D721Med (cell line): ENCODE results near the gene MITF.
"Not testable (repeated sequence)": the region's sequence is repeated elsewhere in the genome, so short reads cannot be mapped to it uniquely, and the experiment has no call there.

Source experiments
- DNase-seq: peaks from one replicate; pipeline ENCODE4 v3.0.0; 2011; ENCODE audit warnings: low spot score; ENCODE audit not compliant: insufficient read length
- FAIRE-seq: peaks from 2 replicates; lab custom pipeline; 2011; peaks lifted over from hg19 to GRCh38; lab: Jason Lieb, UNC
- TF ChIP-seq, protein P1 (sequence below): IDR thresholded peaks from 2 replicates; pipeline ENCODE4 v1.5.1; 2012; ENCODE audit warnings: mild to moderate bottlenecking, control low read depth; ENCODE audit not compliant: insufficient read depth; ENCODE audit errors: missing control alignments

Gene MITF

GRCh38 chr3:69784954-69785514 is 45.8 kb downstream of the MITF start:
- DNase-seq, result no peak
- TF ChIP-seq, protein P1, sequence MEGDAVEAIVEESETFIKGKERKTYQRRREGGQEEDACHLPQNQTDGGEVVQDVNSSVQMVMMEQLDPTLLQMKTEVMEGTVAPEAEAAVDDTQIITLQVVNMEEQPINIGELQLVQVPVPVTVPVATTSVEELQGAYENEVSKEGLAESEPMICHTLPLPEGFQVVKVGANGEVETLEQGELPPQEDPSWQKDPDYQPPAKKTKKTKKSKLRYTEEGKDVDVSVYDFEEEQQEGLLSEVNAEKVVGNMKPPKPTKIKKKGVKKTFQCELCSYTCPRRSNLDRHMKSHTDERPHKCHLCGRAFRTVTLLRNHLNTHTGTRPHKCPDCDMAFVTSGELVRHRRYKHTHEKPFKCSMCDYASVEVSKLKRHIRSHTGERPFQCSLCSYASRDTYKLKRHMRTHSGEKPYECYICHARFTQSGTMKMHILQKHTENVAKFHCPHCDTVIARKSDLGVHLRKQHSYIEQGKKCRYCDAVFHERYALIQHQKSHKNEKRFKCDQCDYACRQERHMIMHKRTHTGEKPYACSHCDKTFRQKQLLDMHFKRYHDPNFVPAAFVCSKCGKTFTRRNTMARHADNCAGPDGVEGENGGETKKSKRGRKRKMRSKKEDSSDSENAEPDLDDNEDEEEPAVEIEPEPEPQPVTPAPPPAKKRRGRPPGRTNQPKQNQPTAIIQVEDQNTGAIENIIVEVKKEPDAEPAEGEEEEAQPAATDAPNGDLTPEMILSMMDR, result no peak
- no peak for FAIRE-seq

- DNase-seq (no peak), FAIRE-seq (no peak)
- TF ChIP-seq, protein P1, result no peak
These were observed 46.6 kb downstream of the MITF start for GRCh38 chr3:69785769-69786320.

DNA sequence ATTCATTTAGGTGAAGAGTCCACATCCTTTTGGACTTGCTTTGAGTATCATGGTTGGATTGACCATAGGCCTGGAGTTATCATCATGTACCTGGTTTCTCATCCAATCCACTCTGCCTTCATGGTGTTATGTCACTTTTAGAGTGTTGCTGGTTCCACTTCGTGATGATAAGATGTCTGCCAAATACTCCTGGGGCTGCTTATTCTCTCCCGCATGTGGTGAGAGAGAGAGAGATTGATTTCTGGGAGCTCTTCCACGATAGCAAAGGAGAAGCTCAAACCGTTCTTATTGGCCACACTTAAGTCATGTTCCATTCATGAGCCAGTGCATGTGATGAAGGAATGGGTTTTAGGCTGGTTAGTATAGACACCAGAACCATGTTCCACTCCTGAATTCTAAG is 47.6 kb downstream of the MITF start:
- TF ChIP-seq, protein P1, result no peak
- FAIRE-seq, result no peak

GRCh38 chr3:69787436-69788168 is 48.3 kb downstream of the MITF start:
- TF ChIP-seq, protein P1, result no peak
- DNase-seq (no peak), FAIRE-seq (no peak)

More for the DNA sequence above, 47.6 kb downstream of the MITF start:
- DNase-seq, result no peak

- FAIRE-seq (no peak), DNase-seq (no peak)
- TF ChIP-seq, protein P1, result no peak
These were observed 51.8 kb downstream of the MITF start for GRCh38 chr3:69791106-69791505.

DNA sequence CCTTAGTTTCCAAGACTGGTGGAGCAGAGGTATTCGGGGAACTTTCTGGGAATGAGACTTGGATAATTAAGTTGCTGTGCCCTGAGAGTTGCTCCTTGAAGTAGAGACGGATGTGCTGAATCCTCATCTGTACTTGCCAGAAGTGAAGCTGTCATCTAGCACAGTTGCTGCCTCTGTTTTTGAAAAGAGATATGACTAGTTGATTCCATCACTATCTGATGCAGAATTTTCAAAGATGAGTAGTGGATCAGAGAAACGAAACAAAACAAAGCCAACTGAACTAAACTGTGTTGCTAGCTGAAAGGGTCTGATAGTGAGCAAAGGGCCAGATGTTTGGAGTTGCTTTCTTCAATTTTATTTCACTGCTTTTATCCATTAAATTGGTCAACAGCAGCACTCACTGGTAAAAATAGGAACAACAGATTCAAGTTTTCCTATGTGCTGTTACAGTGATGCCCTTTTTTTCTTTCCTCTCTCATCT is 52.7 kb downstream of the MITF start:
- DNase-seq (no peak), FAIRE-seq (no peak)
- TF ChIP-seq, protein P1, result peak; percentile 47

GRCh38 chr3:69796126-69796525 is 56.9 kb downstream of the MITF start:
- DNase-seq, FAIRE-seq: not testable (repeated sequence)
